Erythroblast (primary cell): Measurements from ENCODE around the gene CCSER1.

Experiments
- GATA1 ChIP-seq: IDR thresholded peaks from 2 replicates; pipeline ENCODE4 v1.6.1; 2011; ENCODE audit warnings: low read depth, mild to moderate bottlenecking, control low read depth, low read length, moderate library complexity
- POLR2A ChIP-seq: IDR thresholded peaks from 2 replicates; pipeline ENCODE4 v1.6.1; 2011; ENCODE audit warnings: mild to moderate bottlenecking, low read length

- TF ChIP-seq POLR2A, result no peak
- TF ChIP-seq GATA1, result no peak
Measured at GRCh38 chr4:90545380-90545779, 418.2 kb downstream of the CCSER1 start.
